Measurements from ENCODE around the gene MYLK4.

The MYLK4 gene

DNA sequence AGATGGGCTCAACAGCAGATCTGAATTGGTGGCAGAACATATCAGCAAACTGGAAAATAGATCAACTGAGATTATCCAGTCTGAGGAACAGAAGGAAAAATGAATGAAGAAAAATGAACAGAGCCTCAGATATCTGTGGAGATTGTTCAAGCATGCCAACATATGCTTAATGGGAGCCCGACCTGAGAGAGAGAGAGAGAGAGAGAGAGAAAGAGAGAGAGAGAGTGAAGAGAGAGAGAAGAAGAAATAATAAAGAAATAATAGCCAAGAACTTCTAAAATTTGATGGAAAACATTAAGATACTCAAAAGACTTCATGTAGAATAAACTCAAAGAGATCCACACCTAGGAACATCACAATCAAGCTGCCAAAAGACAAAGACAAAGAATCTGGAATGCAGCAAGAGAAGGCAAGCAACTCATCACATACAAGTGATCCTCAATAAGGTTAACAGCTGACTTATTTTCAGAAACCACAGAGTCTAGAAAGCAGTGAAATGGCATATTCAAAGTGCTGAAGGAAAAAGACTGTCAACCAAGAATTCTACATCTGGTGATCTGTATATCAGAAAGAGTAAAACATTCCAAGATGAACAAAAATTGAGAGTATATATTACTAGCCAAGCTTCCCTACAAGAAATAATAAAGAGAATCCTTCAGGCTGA, 97.2 kb downstream of the MYLK4 start:
- DNase-seq = no peak

- DNase-seq = no peak
These were observed 98.1 kb downstream of the MYLK4 start for GRCh38 chr6:2652611-2653010.

- no peak for DNase-seq
These were observed 98.8 kb downstream of the MYLK4 start for GRCh38 chr6:2651961-2652360.

DNA sequence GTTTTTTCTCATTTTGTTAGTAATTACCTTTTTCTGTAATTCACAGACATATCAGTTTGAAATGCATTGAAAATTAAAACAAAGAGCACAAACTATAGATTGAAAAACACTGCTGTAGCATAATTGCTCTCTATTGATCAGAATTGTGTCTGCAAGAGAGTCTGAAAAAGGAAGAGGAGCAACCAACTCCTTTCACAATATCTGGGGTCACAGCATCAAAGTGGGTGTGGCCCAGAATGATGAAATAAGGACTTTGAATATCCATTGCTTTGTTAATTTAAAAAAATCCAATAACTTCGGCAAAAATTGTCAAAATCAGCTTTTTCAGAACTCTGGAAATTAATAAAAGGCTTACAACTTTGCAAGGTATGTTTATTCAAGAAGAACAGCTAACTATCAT, 99.2 kb downstream of the MYLK4 start:
- DNase-seq = no peak

GRCh38 chr6:2646346-2646745, 104.4 kb downstream of the MYLK4 start:
- DNase-seq = no peak

GRCh38 chr6:2643935-2644539, 106.7 kb downstream of the MYLK4 start:
- no peak for DNase-seq

DNA sequence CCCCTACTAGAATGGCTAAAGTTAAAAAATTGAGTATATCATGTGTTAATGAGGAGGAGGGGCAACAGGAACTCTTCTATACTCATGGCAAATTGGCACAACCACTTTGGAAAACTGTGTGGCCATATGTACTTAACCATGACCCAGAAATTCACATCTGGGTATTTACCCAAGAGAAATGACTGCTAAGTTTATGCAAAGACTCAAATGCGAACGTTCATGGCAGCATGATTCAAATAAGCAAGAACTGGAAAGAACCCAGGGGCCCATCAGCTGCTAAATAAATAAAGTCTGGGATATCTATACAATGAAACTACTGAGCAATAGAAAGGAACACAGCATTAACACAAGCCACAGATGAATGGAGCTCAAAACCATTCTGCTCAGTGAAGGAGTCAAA, 107.6 kb downstream of the MYLK4 start:
- DNase-seq = no peak

DNA sequence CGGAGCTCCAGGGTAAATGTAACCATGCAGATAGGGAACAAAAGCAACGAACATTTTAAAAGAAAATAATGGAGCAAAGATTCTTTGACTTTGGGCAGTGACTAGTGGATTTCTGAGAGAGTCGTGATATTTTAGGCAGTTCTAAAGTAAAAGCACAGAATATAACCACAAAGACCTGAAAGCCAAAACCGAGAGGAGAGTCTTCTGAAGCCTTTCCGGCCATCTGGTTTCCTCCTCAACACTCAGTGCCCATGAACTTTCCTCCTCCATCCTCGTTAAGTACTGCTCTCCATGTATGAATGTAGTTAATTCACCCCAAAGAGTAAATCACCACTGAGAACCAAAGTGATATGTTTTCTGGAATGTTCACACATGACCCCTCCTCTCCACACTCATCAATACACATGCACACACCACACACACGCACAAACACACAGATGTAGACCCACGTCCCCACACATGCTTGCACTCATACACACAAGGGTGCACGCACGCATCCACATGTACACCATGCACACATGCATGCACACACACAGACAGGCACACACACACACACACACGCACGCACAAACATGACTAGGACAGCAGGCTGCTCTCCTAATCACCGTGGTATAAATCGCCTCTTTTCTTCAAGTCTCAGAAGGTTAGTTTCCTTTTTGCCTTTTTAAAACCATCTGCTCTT, 109.5 kb downstream of the MYLK4 start:
- DNase-seq = no peak

DNA sequence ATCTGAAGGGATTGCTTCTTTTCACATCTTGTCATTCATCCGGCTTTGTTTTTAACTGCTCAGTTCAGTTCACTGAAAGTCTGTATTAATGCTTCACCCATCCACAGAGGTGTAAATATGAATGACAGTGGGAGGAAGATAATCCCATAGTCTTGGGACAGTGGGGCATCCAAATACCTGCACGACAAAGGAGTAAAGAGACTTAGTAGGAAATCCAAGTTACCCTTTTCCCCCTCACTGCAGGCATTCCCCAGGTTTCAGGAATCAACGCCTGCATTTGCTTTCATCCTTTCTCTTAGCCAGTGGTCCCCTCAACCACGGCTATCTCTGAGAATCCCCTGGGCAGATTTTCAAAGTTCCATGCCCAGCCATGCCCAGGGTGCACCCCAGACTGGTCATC, 110.2 kb downstream of the MYLK4 start:
- no peak for DNase-seq

GRCh38 chr6:2639896-2640295, 110.8 kb downstream of the MYLK4 start:
- DNase-seq = no peak

DNA sequence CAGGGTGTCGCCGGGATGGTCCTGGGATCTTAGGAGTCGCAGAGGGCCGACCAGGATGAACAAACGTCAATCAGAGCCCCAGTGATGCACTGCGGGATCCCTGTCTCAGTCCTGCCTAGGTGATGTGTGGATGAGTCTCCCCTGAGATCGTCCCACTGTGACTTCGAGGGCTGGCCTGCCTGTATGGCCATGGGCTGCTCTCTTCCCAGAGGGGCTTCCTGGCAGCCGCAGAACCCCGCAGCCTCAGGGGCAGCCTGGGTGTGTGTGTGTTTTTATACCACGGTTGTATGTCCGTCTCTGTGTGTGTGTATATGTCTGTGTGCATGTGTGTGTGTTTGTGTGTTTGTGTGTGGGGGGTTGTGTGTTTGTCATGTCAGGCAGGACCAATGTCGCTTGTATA, 111.6 kb downstream of the MYLK4 start:
- no peak for DNase-seq

DNA sequence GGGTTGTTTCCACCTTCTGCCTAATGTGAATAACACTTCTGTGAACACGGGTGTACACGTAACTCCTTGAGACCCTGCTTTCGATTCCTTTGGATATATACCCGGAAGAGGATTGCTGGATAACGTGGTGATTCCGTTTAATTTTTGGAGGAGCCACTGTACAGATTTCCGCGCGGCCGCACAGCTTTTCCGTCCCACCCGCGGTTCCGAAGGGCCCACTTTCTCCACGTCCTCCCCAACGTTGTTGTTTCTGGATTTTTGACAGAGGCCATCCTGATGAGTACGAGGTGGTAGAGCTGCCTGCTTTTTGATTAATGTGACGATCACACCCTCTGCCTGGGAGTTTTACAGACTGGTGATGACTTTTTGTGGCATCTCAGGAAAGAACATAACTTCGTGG, 114.0 kb downstream of the MYLK4 start:
- DNase-seq = no peak

GRCh38 chr6:2635911-2636310, 114.8 kb downstream of the MYLK4 start:
- no peak for DNase-seq

GRCh38 chr6:2634139-2634964, 116.4 kb downstream of the MYLK4 start:
- DNase-seq = peak; percentile 88

DNA sequence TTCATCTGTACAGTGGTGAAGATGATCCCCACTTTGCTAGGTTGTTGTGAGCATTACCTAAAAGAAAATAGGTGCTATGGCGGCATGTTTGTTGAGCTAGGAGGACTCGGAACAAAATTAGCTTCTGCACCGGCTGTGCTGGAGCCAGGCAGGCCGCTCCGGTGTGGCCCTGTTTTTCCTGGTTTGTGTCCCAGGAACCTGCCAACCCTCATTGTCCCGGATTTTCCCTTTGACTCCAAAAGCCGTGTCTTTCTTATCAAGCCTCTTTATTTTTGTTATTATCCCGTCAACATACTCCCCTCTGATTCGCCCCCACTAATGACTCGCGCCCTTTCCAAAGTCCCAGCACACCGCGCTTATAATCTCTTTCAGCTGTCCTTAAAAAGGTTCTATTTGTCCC, 117.0 kb downstream of the MYLK4 start:
- no peak for DNase-seq

- no peak for DNase-seq
These were observed 117.6 kb downstream of the MYLK4 start for GRCh38 chr6:2632976-2633584.

- DNase-seq = no peak
These were observed 118.4 kb downstream of the MYLK4 start for GRCh38 chr6:2632368-2632767.

- no peak for DNase-seq
These were observed 119.7 kb downstream of the MYLK4 start for GRCh38 chr6:2630891-2631571.

GRCh38 chr6:2630359-2630758, 120.4 kb downstream of the MYLK4 start:
- no peak for DNase-seq

- no peak for DNase-seq
These were observed 124.3 kb downstream of the MYLK4 start for GRCh38 chr6:2626401-2626800.

DNA sequence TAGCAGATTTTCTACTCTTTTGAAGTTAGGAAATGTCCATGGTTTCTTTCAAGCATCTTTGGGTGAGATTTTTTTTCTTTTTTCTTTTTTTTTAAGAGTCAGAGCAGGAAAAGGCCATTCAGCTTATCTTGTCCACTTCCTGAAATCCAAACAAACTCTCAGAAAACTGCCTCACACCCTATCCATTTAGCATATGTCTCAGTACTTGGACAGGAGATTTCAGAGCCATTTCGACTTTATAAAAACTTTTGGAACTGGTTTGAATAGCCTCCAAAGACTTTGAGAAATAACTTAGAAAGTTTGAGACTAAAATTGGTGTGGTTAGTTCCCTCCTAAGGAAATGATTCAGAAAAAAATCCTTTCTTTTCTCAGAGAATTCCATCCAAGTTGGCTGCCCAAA, 125.1 kb downstream of the MYLK4 start:
- no peak for DNase-seq

- no peak for DNase-seq
These were observed 126.5 kb downstream of the MYLK4 start for GRCh38 chr6:2624177-2624576.

DNA sequence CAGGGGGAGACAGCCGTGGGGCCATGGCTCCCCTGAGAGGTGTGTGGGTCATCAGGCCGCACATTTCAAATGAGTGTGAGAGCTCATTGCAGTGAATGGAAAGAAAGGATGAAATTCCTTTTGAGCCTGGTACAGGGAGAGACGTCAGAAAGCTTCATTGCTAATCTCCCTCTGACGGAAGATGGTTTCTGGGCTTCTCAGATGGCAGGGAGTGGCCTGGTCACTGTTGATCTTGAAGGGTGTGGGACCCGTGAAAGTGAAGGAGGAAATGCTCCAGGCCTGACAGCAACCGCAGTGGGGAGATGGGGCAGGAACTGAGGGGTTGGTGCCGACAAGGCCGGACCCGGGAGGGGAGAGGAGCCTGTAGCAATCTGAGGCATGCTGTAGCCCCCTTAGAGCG, 127.4 kb downstream of the MYLK4 start:
- DNase-seq = no peak
